Colon (tissue), 2 donors: ENCODE results near the gene EGFLAM.
"Not testable (repeated sequence)": the region's sequence is repeated elsewhere in the genome, so short reads cannot be mapped to it uniquely, and the experiment has no call there.

ENCODE experiments used
- FAIRE-seq: peaks from 2 replicates; lab custom pipeline; 2012; peaks lifted over from hg19 to GRCh38; lab: Jason Lieb, UNC
- donor health status: control.
- donor health status: control.

EGFLAM gene

GRCh38 chr5:38376404-38376803 is 118.0 kb downstream of the EGFLAM start:
- no peak for FAIRE-seq

GRCh38 chr5:38378579-38378978 is 120.2 kb downstream of the EGFLAM start:
- no peak for FAIRE-seq

- no peak for FAIRE-seq
Measured at GRCh38 chr5:38379350-38379937, 121.1 kb downstream of the EGFLAM start.

DNA sequence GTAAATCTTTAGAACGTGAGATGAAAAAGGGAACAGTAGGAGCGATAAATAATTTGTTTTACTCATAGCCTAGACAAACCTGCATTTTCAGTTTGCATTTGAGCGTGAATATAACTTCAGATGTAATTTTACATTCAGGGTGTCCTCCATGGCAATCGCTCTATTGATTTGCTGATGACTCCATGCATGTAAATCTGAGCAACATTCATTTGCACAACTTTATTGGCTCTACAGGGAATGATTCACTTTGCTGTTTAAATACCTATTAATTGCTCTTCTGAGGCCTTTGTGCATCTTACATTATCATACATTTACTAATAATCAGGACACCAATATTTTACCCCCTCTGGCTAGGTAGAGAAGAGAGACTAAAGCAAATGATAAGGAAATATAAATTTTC is 122.2 kb downstream of the EGFLAM start:
- FAIRE-seq = no peak

GRCh38 chr5:38381361-38381760 is 123.0 kb downstream of the EGFLAM start:
- no peak for FAIRE-seq

DNA sequence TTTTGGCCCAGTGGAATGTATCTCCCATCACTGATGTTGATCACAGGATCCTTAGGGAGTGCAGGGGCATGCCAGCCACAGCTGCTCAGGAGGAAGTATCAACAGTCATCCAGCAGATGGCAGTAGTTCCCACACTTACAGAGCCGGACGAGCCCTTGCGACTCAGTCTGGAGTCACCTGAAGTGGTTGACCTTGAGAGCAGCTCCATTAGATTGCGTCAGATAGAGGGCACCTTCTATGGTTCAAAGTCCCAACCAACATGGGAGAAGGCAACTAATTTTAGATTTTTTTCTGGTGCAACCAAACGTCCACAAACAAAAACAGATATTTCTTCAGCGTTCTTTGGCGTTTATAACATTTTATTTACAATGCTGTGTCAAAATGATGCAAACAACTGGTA is 124.5 kb downstream of the EGFLAM start:
- no peak for FAIRE-seq

DNA sequence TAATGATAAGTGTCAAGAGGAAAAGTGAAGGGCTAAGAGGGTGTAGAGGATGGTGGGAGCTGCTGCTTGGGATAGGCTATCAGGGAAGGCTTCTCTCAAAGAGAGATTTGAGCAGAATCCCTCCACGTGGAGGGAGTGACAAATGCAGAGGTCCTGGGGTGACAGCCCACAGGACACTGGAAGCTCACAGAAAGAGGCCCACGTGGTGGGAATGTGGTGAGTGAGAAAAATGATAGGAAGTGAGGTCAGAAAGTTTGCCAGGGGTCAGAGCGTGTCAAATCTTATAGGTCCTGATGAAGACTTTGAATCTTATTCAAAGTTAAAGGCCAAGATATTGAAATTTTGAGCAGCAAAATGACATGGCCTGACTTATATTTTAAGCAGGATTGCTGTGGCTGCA is 125.3 kb downstream of the EGFLAM start:
- FAIRE-seq = no peak

GRCh38 chr5:38384396-38384795 is 126.0 kb downstream of the EGFLAM start:
- FAIRE-seq = no peak

DNA sequence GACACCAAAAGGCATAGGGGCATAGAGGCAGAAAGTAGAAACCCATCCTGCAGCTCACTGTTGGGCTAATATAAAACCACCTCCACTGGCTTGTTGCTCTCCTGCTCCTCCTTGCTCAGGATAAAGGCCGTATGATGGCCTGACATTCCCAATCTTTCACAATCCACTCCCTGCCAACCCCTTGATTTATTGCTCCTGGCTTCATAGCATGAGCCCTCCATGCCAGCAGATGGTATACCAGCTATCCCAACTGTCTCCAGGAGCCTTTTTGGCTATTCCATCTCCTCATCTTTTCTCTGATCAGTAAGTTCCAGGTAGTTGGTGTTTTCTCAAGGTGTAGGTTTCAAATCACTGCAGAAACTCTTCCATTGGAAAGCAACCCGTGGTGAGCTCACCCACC is 128.8 kb downstream of the EGFLAM start:
- no peak for FAIRE-seq

DNA sequence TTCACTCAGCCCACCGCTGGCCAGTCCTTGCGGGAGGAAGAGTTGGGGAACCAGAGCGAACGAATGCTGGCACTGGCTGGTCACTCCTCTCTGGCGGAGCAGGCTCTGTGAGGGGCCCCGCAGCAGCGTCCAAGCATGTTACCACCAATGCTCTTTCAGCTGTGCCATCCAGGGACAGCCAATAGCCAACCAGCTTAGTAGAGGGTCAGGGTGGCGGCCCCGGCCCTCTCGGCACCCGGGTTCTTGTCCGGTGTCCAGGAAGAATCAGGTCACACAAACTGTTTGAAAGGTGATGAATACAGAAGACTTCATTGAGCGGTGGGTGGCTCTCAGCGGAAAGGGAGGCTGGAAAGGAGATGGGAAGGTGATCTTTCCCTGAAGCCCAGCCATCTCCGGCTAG is 135.3 kb downstream of the EGFLAM start:
- no peak for FAIRE-seq

DNA sequence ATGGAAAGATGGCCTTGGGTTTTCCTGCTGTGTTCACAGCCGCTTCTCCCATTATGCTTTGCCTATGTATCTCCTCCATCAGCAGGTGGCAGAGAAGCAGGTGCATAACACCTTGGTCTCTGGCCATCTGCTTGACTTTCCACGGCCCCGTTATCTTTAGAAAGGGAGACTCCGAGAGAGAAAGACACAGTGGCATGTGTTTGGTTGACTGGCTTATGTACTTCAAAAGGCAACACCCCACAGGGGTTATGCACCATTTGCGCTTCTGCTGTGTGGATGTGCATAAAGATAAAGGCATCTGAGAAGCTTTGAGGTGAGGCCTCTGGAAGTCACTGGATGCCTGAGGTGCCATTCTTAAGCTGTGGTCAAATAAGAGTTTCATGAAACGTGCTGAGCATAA is 138.4 kb downstream of the EGFLAM start:
- no peak for FAIRE-seq

DNA sequence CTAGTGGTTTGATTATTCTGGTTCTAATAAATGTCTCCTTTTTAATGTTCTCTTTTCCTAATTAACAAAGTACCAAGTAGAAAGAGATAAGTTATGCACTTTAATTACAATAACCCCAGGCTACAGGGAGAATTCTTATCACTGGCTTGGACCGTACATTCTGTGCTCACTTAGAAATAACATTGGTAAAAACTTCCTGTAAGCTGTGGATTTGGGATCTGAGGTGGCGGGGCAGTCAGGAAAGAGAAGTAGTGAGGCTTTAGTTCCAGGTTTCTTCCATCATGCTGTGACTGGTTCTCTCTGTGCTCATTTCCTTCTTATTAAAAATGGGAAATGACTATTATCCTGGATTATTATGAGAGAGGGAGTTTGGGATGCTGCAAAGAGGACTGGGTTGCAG is 142.0 kb downstream of the EGFLAM start:
- FAIRE-seq = no peak

GRCh38 chr5:38401145-38401544 is 142.8 kb downstream of the EGFLAM start:
- no peak for FAIRE-seq

GRCh38 chr5:38403406-38403805 is 145.0 kb downstream of the EGFLAM start:
- FAIRE-seq = no peak

- FAIRE-seq = no peak
Measured at GRCh38 chr5:38403877-38404635, 145.7 kb downstream of the EGFLAM start.

DNA sequence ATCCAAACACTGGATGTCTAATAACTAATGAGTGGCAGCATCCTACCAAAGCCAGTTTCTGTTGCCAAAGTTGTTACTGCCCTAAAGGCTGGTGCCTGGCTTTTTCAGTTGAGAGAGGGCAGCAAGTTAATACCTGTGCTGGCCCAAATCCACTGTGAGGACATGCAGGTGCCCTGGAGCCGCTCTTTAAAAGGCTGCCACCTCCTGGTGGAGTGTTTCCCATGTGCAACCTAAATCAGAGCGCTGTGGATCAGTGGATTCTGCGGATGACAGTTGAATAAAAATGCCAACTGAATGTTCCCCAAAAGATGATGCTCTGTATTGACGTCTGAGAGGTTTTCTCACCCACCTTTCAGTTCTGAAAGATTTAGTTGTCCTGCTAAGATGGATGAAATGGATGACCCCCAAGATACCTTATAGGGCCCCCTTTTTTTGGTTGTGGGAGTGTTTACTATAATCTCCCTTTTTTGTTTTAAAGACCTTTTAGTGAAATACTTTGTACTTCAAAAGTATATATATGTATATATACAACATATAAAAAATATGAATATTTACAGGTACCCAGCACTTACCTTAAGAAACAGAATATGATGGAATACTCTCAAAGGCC is 146.4 kb downstream of the EGFLAM start:
- no peak for FAIRE-seq

- no peak for FAIRE-seq
Measured at GRCh38 chr5:38408446-38409198, 150.3 kb downstream of the EGFLAM start.

- FAIRE-seq = no peak
Measured at GRCh38 chr5:38410304-38410990, 152.1 kb downstream of the EGFLAM start.

GRCh38 chr5:38413696-38414095 is 155.3 kb downstream of the EGFLAM start:
- FAIRE-seq = no peak

GRCh38 chr5:38414348-38414747 is 156.0 kb downstream of the EGFLAM start:
- no peak for FAIRE-seq

DNA sequence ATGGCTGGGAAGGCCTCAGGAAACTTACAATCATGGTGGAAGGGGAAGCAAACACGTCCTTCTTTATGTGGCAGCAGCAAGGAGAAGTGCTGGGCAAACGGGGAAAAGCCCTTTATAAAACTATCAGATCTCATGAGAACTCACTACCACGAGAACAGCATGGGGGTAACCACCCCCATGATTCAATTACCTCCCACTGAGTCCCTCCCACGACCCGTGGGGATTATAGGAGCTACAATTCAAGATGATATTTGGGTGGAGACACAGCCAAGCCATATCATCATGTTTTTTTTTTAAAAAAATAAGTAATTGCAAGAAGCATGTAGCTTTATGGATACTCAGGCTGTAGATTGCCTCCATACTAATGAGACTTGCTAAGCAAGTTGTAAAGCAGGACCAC is 157.4 kb downstream of the EGFLAM start:
- not testable (repeated sequence) for FAIRE-seq

GRCh38 chr5:38417658-38418017 is 159.3 kb downstream of the EGFLAM start:
- no peak for FAIRE-seq
